H1 (cell line): ENCODE results near the gene SLC7A6OS. TPM values are rescaled to one million over a fixed set of nuclear protein-coding genes. Genes with fewer than 3 reads are reported as not detected.

ENCODE experiments used
- CTCF ChIA-PET: fragments of 300-600 bp; sonication (Branson Sonifier 250); formaldehyde crosslinking; loops from one replicate; lab custom pipeline; 2021; ENCODE audit not compliant: partially characterized antibody; lab: Charles Lee
- POLR2A ChIA-PET: fragments of 300-600 bp; sonication (Branson Sonifier 250); formaldehyde crosslinking; loops from one replicate; lab custom pipeline; 2021; ENCODE audit warnings: inconsistent platforms; ENCODE audit not compliant: partially characterized antibody; lab: Charles Lee
- DNase-seq, 2 experiments: peaks; one replicate each; pipeline versions ENCODE4 v3.0.0 to v3.0.0-alpha.2; 2010 to 2022; ENCODE audit warnings: low spot score in 2 of 2, low read depth in 1 of 2, mixed read lengths in 1 of 2
- FAIRE-seq: peaks from 2 replicates; lab custom pipeline; 2011; peaks lifted over from hg19 to GRCh38; lab: Jason Lieb, UNC
- H2AFZ ChIP-seq: 2 replicates; pipeline ENCODE4 v1.8.1; 2012; ENCODE audit warnings: low read length, inconsistent platforms
- H2AK5ac ChIP-seq: 2 replicates; pipeline ENCODE4 v1.6.1; 2013; ENCODE audit warnings: low read depth, low read length
- H2BK120ac ChIP-seq: replicated peaks from 2 replicates; pipeline ENCODE3; 2013; ENCODE audit warnings: low read depth, low read length, inconsistent platforms
- H2BK12ac ChIP-seq: 2 replicates; pipeline ENCODE4 v1.6.1; 2013; ENCODE audit warnings: low read depth, low read length
- H2BK15ac ChIP-seq: 2 replicates; pipeline ENCODE4 v1.6.1; 2013; ENCODE audit warnings: low read length
- H2BK20ac ChIP-seq: 2 replicates; pipeline ENCODE4 v1.6.1; 2013; ENCODE audit warnings: low read length
- H2BK5ac ChIP-seq: 2 replicates; pipeline ENCODE4 v1.6.1; 2013; ENCODE audit warnings: low read depth, low read length
- H3K14ac ChIP-seq: 2 replicates; pipeline ENCODE4 v1.6.1; 2013; ENCODE audit warnings: inconsistent platforms; ENCODE audit not compliant: insufficient read length
- H3K18ac ChIP-seq: 2 replicates; pipeline ENCODE4 v1.6.1; 2013; ENCODE audit warnings: low read length; ENCODE audit errors: extremely low read depth
- H3K23ac ChIP-seq: 2 replicates; pipeline ENCODE4 v1.6.1; 2013; ENCODE audit warnings: inconsistent platforms; ENCODE audit not compliant: insufficient read length
- H3K23me2 ChIP-seq: 2 replicates; pipeline ENCODE4 v1.6.1; 2013; ENCODE audit warnings: low read depth, low read length
- H3K27ac ChIP-seq: 2 replicates; pipeline ENCODE4 v1.6.1; 2011; ENCODE audit warnings: low read depth, low read length, inconsistent platforms
- H3K27me3 ChIP-seq, 4 experiments: replicated peaks in 1 of 4; 1 replicate in 1 of 4; 2 replicates in 3 of 4; pipeline versions ENCODE4 v1.6.1 to v1.8.1; 2011 to 2013; ENCODE audit warnings: low read length in 3 of 4, mild to moderate bottlenecking in 3 of 4, inconsistent platforms in 2 of 4, mixed read lengths in 2 of 4, moderate library complexity in 1 of 4; ENCODE audit not compliant: control insufficient read depth in 3 of 4, insufficient read depth in 3 of 4; ENCODE audit errors: extremely low read depth in 1 of 4
- H3K36me3 ChIP-seq, 4 experiments: 2 replicates each; pipeline versions ENCODE4 v1.6.1 to v1.8.1; 2011 to 2013; ENCODE audit warnings: mild to moderate bottlenecking in 4 of 4, low read length in 3 of 4, moderate library complexity in 2 of 4, control low read depth in 1 of 4, inconsistent platforms in 1 of 4; ENCODE audit not compliant: insufficient read depth in 4 of 4, control insufficient read depth in 2 of 4
- H3K4ac ChIP-seq: replicated peaks from 2 replicates; pipeline ENCODE3; 2013; ENCODE audit warnings: low read length, low read depth, mixed read lengths, inconsistent platforms; ENCODE audit not compliant: insufficient read length
- H3K4me1 ChIP-seq, 4 experiments: replicated peaks in 1 of 4; 1 replicate in 1 of 4; 2 replicates in 3 of 4; pipeline versions ENCODE4 v1.6.1 to v1.8.1; 2011 to 2013; ENCODE audit warnings: low read length in 3 of 4, inconsistent platforms in 2 of 4, mixed read lengths in 1 of 4; ENCODE audit not compliant: insufficient read depth in 4 of 4, control insufficient read depth in 3 of 4
- H3K4me2 ChIP-seq, 2 experiments: 2 replicates each; pipeline versions ENCODE4 v1.6.1 to v1.8.1; 2011 to 2013; ENCODE audit warnings: low read depth in 2 of 2, low read length in 2 of 2, control low read depth in 1 of 2, inconsistent platforms in 1 of 2, mild to moderate bottlenecking in 1 of 2; ENCODE audit not compliant: insufficient read depth in 1 of 2
- H3K4me3 ChIP-seq, 4 experiments: fragments of 200-600, 300-600 bp in 1 of 4; sonication (generic), shearing (Covaris generic), sonication (Bioruptor Twin) in 1 of 4; 2 replicates each; pipeline versions ENCODE4 v1.5.1 to v1.8.1; 2011 to 2016; ENCODE audit warnings: low read length in 4 of 4, low read depth in 3 of 4, control low read depth in 2 of 4, inconsistent platforms in 2 of 4, mild to moderate bottlenecking in 2 of 4, mixed read lengths in 1 of 4, moderate library complexity in 1 of 4; ENCODE audit not compliant: insufficient read depth in 2 of 4; ENCODE audit errors: extremely low read depth in 1 of 4
- H3K56ac ChIP-seq: replicated peaks from 2 replicates; pipeline ENCODE3; 2013; ENCODE audit warnings: low read depth, mild to moderate bottlenecking, mixed read lengths, low read length, inconsistent platforms; ENCODE audit not compliant: insufficient read length
- H3K79me1 ChIP-seq: 2 replicates; pipeline ENCODE4 v1.6.1; 2013; ENCODE audit warnings: low read depth, low read length, control low read depth
- H3K79me2 ChIP-seq, 2 experiments: 2 replicates each; pipeline versions ENCODE4 v1.6.1 to v1.8.1; 2012 to 2013; ENCODE audit warnings: low read length in 2 of 2, mild to moderate bottlenecking in 2 of 2, inconsistent platforms in 1 of 2; ENCODE audit not compliant: insufficient read depth in 2 of 2, control insufficient read depth in 1 of 2
- H3K9ac ChIP-seq, 4 experiments: replicated peaks in 1 of 4; 1 replicate in 1 of 4; 2 replicates in 3 of 4; pipeline versions ENCODE4 v1.6.1 to v1.8.1; 2011 to 2013; ENCODE audit warnings: low read depth in 3 of 4, low read length in 3 of 4, control low read depth in 2 of 4, mild to moderate bottlenecking in 2 of 4, moderate library complexity in 2 of 4, inconsistent platforms in 1 of 4; ENCODE audit errors: extremely low read depth in 1 of 4
- H3K9me3 ChIP-seq, 2 experiments: 2 replicates each; pipeline versions ENCODE4 v1.6.1 to v1.8.1; 2012 to 2013; ENCODE audit warnings: mild to moderate bottlenecking in 2 of 2, moderate library complexity in 2 of 2, control low read depth in 1 of 2, inconsistent platforms in 1 of 2, low read depth in 1 of 2, low read length in 1 of 2, mixed read lengths in 1 of 2; ENCODE audit not compliant: insufficient read depth in 2 of 2
- H4K20me1 ChIP-seq, 2 experiments: replicated peaks in 1 of 2; 2 replicates each; pipeline versions ENCODE3 to v1.8.1; 2011 to 2013; ENCODE audit warnings: inconsistent platforms in 2 of 2, low read length in 2 of 2, mild to moderate bottlenecking in 1 of 2; ENCODE audit not compliant: insufficient read depth in 2 of 2, control insufficient read depth in 1 of 2
- H4K5ac ChIP-seq: 2 replicates; pipeline ENCODE4 v1.6.1; 2013; ENCODE audit warnings: low read length, low read depth, mixed read lengths, inconsistent platforms; ENCODE audit not compliant: insufficient read length
- H4K8ac ChIP-seq: 2 replicates; pipeline ENCODE4 v1.8.0; 2013; ENCODE audit warnings: mild to moderate bottlenecking, moderate library complexity, low read length, inconsistent platforms; ENCODE audit not compliant: insufficient read depth; ENCODE audit errors: extremely low read depth
- H4K91ac ChIP-seq: replicated peaks from 2 replicates; pipeline ENCODE3; 2013; ENCODE audit warnings: low read length, mixed read lengths, inconsistent platforms; ENCODE audit not compliant: insufficient read length
- CHD1 ChIP-seq: IDR thresholded peaks from 2 replicates; pipeline ENCODE4 v1.6.1; 2012; ENCODE audit warnings: low read depth, low read length, improper control_type of control experiment
- EP300 ChIP-seq, 2 experiments: IDR thresholded peaks; 1 replicate in 1 of 2; 2 replicates in 1 of 2; pipeline ENCODE4 v1.6.1; 2011 to 2012; ENCODE audit warnings: low read depth in 2 of 2, low read length in 2 of 2, mild to moderate bottlenecking in 2 of 2, borderline replicate concordance in 1 of 2, inconsistent platforms in 1 of 2, moderate library complexity in 1 of 2
- HDAC2 ChIP-seq, 2 experiments: fragments of 300-600 bp in 1 of 2; sonication (generic) in 1 of 2; IDR thresholded peaks; 2 replicates each; pipeline ENCODE4 v1.6.1; 2011 to 2012; ENCODE audit warnings: low read depth in 2 of 2, low read length in 2 of 2, mild to moderate bottlenecking in 2 of 2, moderate library complexity in 2 of 2, borderline replicate concordance in 1 of 2, inconsistent platforms in 1 of 2
- HDAC6 ChIP-seq: IDR thresholded peaks from one replicate; pipeline ENCODE4 v1.7.1; 2012; ENCODE audit warnings: low read depth, mild to moderate bottlenecking, inconsistent platforms, low read length, moderate library complexity
- RBBP5 ChIP-seq: IDR thresholded peaks from 2 replicates; pipeline ENCODE4 v1.7.1; 2012; ENCODE audit warnings: low read depth, mild to moderate bottlenecking, inconsistent platforms, low read length, moderate library complexity, borderline replicate concordance
- RFX5 ChIP-seq: IDR thresholded peaks from 2 replicates; pipeline ENCODE4 v1.6.1; 2011; ENCODE audit warnings: low read depth, low read length, improper control_type of control experiment, borderline replicate concordance
- TBP ChIP-seq: IDR thresholded peaks from 2 replicates; pipeline ENCODE4 v1.6.1; 2011; ENCODE audit warnings: low read depth, low read length, improper control_type of control experiment
- WGBS, 2 experiments: shearing (Covaris generic) in 1 of 2; methylation state at CpG; one replicate each; pipeline versions ENCODE4 v1.1.6 to v1.1.7; 2013 to 2015; ENCODE audit warnings: low lambda C conversion rate in 2 of 2, mixed read lengths in 2 of 2, inconsistent platforms in 1 of 2, low coverage in 1 of 2, missing lambda C conversion rate in 1 of 2; ENCODE audit not compliant: insufficient replicate concordance in 2 of 2, insufficient coverage in 1 of 2, insufficient read length in 1 of 2; ENCODE audit errors: extremely low coverage in 1 of 2, missing lambda C conversion rate in 1 of 2; 5-methylcytosine and 5-hydroxymethylcytosine counted together
- polyA plus RNA-seq, 7 experiments: library from polyadenylated mRNA; depleted of rRNA in 3 of 7; stranded (reverse) in 5 of 7; unstranded in 2 of 7; fragments of >200 nt in 5 of 7; fragments of 200-250 nt in 2 of 7; gene quantifications; 1 replicate in 5 of 7; 2 replicates in 1 of 7; 4 replicates in 1 of 7; pipeline versions ENCODE4 v1.2.1 to v1.2.3, GENCODE V29; 2011 to 2013; ENCODE audit warnings: missing spikeins in 2 of 7, mixed read lengths in 2 of 7
- total RNA-seq: library from RNA; stranded (reverse); fragmentation: NEBNext Ultra II Directional; extraction: Animal tissue kit (Norgen Biotek cat#: 25700); gene quantifications from 2 replicates; pipeline ENCODE4 v1.2.1, GENCODE V29; 2021

Gene SLC7A6OS
- total and polyA plus RNA-seq, 2 of the 8 experiments (the other 6 are each of a cell fraction or from before 2014, with no cell fraction given), result 7.3 to 21.3 TPM

GRCh38 chr16:68289621-68290329, 21.0 kb downstream of the SLC7A6OS start:
- Histone ChIP-seq H4K8ac (no peak overlapping the region), H2BK15ac (no peak overlapping the region), H3K27me3 (no peaks in the 10 kb centered on the region), H3K4me3 (no peak overlapping the region), H2BK120ac (no peak overlapping the region), H3K23ac (no peak overlapping the region), H3K4me2 (no peak overlapping the region), H4K5ac (no peak overlapping the region), H3K9me3 (no peaks in the 10 kb centered on the region), H3K56ac (no peak overlapping the region), H3K18ac (no peak overlapping the region), H3K4ac (no peak overlapping the region), H4K20me1 (peaks cover 2 to 7% of the 10 kb centered on the region in 2 experiments), H3K9ac (no peak overlapping the region), H3K79me1 (0 out of 2 replicates have a peak, but pooled peaks cover 3% of the 10 kb centered on the region), H3K23me2 (no peaks in the 10 kb centered on the region; the same call in 1 of the 2 replicates), H2AK5ac (no peak overlapping the region), H3K79me2 (no peaks in the 10 kb centered on the region), H2BK20ac (no peak overlapping the region), H4K91ac (no peak overlapping the region), H2BK12ac (no peak overlapping the region), H2AFZ (no peak overlapping the region), H3K4me1 (no peaks in the 10 kb centered on the region), H2BK5ac (no peak overlapping the region), H3K14ac (no peak overlapping the region), H3K36me3 (peaks cover 0 to 15% (median 6%) of the 10 kb centered on the region in 4 experiments; a peak in 5 of 8 replicates), H3K27ac (no peak overlapping the region)
- 89 to 97% methylated on average over 1 to 4 of the region's 4 CpGs for WGBS, 2 experiments
- DNase-seq, result no peak
- ChIA-PET POLR2A (interaction anchor here (1.3 to 4.4 kb wide), 5 partner anchors 9 to 71 kb away, joined by 3 to 13 read pairs (median 5); no protein-coding TSS in a partner anchor), CTCF (interaction anchor here (1.1 to 20.4 kb wide), 6 partner anchors 11 to 49 kb away, joined by 3 to 233 read pairs (median 3); partner anchors contain the start of gene SLC7A6)
- FAIRE-seq, result no peak
- TF ChIP-seq RFX5 (no peak), EP300 (IDR thresholded peaks at IDR 0.05; ENCODE audit: borderline replicate concordance in 1 of 2, low read depth in 2 of 2, low read length in 2 of 2) (no peak), HDAC2 (IDR thresholded peaks at IDR 0.05; ENCODE audit: borderline replicate concordance in 1 of 2, low read depth in 2 of 2, low read length in 2 of 2) (no peak), CHD1 (no peak), RBBP5 (no peak), HDAC6 (no peak), TBP (no peak)
